ENCODE measurements around the gene OSBP2.

DNA sequence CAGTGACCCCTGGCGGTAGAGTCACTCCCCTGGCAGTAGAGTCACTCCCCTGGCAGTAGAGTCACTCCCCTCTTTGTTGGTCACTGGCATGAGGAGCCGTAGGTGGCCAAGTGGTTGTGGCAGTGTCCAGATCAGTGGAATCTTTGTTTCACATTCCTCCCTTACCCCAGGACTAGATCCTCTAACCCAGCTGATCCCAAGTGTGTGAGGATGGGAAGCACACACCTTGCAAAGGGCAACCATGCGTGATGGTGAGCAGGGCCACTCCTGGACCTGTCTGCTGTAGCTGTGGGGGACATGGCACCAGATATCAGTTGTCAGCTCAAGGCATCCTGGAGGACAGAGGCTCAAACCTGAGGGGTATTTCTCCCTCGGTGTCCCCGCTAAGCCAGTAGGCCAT is 37.8 kb downstream of the OSBP2 start:
- no peak for TF ChIP-seq CHD4 (IDR thresholded peaks at IDR 0.05; ENCODE audit: borderline replicate concordance)
- TF ChIP-seq ZFP36 (IDR thresholded peaks at IDR 0.05; ENCODE audit: borderline replicate concordance, partially characterized antibody), result no peak
- TF ChIP-seq, protein P1, sequence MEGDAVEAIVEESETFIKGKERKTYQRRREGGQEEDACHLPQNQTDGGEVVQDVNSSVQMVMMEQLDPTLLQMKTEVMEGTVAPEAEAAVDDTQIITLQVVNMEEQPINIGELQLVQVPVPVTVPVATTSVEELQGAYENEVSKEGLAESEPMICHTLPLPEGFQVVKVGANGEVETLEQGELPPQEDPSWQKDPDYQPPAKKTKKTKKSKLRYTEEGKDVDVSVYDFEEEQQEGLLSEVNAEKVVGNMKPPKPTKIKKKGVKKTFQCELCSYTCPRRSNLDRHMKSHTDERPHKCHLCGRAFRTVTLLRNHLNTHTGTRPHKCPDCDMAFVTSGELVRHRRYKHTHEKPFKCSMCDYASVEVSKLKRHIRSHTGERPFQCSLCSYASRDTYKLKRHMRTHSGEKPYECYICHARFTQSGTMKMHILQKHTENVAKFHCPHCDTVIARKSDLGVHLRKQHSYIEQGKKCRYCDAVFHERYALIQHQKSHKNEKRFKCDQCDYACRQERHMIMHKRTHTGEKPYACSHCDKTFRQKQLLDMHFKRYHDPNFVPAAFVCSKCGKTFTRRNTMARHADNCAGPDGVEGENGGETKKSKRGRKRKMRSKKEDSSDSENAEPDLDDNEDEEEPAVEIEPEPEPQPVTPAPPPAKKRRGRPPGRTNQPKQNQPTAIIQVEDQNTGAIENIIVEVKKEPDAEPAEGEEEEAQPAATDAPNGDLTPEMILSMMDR (IDR thresholded peaks at IDR 0.05), result no peak
- TF ChIP-seq RFX5 (IDR thresholded peaks at IDR 0.05), result no peak
- TF ChIP-seq, protein P2, sequence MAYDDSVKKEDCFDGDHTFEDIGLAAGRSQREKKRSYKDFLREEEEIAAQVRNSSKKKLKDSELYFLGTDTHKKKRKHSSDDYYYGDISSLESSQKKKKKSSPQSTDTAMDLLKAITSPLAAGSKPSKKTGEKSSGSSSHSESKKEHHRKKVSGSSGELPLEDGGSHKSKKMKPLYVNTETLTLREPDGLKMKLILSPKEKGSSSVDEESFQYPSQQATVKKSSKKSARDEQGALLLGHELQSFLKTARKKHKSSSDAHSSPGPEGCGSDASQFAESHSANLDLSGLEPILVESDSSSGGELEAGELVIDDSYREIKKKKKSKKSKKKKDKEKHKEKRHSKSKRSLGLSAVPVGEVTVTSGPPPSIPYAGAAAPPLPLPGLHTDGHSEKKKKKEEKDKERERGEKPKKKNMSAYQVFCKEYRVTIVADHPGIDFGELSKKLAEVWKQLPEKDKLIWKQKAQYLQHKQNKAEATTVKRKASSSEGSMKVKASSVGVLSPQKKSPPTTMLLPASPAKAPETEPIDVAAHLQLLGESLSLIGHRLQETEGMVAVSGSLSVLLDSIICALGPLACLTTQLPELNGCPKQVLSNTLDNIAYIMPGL (CRISPR knock-in tag; IDR thresholded peaks at IDR 0.05; ENCODE audit: borderline replicate concordance), result no peak
- TF ChIP-seq POLR2A (IDR thresholded peaks at IDR 0.05; ENCODE audit: low read length), result no peak
- TF ChIP-seq CEBPB (IDR thresholded peaks at IDR 0.05), result no peak
- TF ChIP-seq EP300 (IDR thresholded peaks at IDR 0.05), result no peak
- no peak for TF ChIP-seq FOSL2 (IDR thresholded peaks at IDR 0.05)
- TF ChIP-seq FOSL2 (CRISPR knock-in tag; IDR thresholded peaks at IDR 0.05), result no peak
- TF ChIP-seq ZSCAN20 (CRISPR knock-in tag; IDR thresholded peaks at IDR 0.05), result no peak
- no peak for TF ChIP-seq RAD21 (conservative IDR thresholded peaks at IDR 0.05 in 1 of 2, IDR thresholded peaks at IDR 0.05 in 1 of 2)
- TF ChIP-seq RNF2 (IDR thresholded peaks at IDR 0.05; ENCODE audit: borderline replicate concordance, low read depth), result no peak
- TF ChIP-seq MAZ (IDR thresholded peaks at IDR 0.05; ENCODE audit: borderline replicate concordance, low read depth, low read length), result no peak

All from A549 (cell line).